Suprapubic skin (tissue), 3 donors: Measurements from ENCODE around the gene SETD3.

Experiments
- POLR2A ChIP-seq, 2 donors: fragments of 450-650 bp; IDR thresholded peaks; one replicate each; pipeline ENCODE4 v1.6.1; 2017; ENCODE audit warnings: antibody characterized with exemption in 2 of 2, mild to moderate bottlenecking in 2 of 2, moderate library complexity in 2 of 2
- TF ChIP-seq, protein P1 (sequence below), 2 donors: fragments of 200-600 bp in 1 of 2; fragments of 450-650 bp in 1 of 2; sonication (generic) in 1 of 2; IDR thresholded peaks; one replicate each; pipeline ENCODE4 v1.5.1; 2016 to 2019; ENCODE audit warnings: antibody characterized with exemption in 2 of 2, mild to moderate bottlenecking in 1 of 2, moderate library complexity in 1 of 2

DNA sequence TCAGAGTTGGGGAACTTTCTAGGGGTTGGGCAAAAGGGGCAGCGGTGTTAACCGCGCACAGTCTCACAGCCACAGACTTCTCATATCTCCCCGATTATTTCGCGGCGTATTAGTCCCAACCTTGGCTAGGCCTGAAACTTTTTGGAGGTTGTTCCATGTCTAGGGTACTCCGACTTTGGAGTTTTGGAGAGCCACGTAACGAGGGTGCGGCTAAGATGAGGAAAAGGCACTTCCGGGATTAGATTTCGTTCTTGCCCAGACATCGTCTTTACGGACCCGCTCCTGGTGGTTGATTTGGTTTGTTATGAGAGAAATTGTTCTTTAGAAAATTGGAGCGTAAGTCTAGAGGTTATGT is 1.1 kb upstream of the SETD3 start:
- no peak for TF ChIP-seq POLR2A (IDR thresholded peaks at IDR 0.05)
- TF ChIP-seq, protein P1, sequence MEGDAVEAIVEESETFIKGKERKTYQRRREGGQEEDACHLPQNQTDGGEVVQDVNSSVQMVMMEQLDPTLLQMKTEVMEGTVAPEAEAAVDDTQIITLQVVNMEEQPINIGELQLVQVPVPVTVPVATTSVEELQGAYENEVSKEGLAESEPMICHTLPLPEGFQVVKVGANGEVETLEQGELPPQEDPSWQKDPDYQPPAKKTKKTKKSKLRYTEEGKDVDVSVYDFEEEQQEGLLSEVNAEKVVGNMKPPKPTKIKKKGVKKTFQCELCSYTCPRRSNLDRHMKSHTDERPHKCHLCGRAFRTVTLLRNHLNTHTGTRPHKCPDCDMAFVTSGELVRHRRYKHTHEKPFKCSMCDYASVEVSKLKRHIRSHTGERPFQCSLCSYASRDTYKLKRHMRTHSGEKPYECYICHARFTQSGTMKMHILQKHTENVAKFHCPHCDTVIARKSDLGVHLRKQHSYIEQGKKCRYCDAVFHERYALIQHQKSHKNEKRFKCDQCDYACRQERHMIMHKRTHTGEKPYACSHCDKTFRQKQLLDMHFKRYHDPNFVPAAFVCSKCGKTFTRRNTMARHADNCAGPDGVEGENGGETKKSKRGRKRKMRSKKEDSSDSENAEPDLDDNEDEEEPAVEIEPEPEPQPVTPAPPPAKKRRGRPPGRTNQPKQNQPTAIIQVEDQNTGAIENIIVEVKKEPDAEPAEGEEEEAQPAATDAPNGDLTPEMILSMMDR (IDR thresholded peaks at IDR 0.05): no peak
